Measurements from ENCODE around the gene CYP2A6.
"Not testable (repeated sequence)": the region's sequence is repeated elsewhere in the genome, so short reads cannot be mapped to it uniquely, and the experiment has no call there.

The CYP2A6 gene

DNA sequence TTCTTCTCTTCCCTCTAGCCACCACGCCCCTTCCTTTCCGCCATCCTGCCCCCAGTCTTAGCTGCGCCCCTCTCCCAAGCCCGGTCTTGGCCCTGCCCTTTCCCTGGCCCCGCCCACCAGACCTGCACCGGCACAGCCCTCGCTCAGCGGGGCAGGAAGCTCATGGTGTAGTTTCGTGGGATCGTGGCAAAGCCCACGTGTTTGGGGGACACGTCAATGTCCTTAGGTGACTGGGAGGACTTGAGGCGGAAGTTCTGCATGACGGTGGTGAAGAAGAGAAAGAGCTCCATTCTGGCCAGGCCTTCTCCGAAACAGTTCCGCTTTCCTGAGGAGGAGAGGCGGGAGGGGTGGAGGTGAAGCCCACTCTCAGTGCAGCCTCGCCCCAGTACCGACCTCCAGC, 6.6 kb downstream of the CYP2A6 start:
- DNase-seq = not testable (repeated sequence)

DNA sequence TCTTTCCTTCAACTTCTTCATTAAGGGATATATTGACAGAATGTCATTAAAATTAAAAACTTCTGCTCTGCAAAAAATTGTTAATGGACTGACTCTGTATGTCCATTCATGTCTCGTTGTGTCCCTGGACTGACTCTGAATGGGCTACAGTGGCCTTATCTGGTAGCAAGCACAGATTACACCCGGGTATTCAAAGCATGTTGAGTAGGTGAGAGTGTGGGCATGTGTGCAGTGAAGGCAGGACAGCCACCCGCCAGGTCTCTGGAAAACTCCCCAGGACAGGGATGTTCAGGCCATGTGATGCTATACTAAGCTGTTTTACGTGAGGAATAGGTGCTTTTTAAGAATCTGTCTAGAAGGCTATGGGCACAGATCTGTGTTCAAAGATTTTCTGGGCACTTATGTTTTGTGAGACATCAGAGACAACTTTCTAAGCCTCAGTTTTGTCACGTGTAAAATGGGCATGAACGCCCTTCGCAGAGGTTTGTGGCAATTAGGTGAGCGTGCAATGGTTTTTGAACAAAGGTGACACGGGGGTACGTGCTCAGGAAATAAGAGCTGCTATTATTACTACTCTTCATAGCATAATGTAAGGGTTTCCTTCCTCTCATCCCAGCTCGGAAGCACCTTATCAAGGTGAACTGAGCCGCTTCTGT, 7.1 kb downstream of the CYP2A6 start:
- DNase-seq = not testable (repeated sequence)

- DNase-seq = not testable (repeated sequence)
Observed at GRCh38 chr19:40842012-40842411, 8.2 kb downstream of the CYP2A6 start.

DNA sequence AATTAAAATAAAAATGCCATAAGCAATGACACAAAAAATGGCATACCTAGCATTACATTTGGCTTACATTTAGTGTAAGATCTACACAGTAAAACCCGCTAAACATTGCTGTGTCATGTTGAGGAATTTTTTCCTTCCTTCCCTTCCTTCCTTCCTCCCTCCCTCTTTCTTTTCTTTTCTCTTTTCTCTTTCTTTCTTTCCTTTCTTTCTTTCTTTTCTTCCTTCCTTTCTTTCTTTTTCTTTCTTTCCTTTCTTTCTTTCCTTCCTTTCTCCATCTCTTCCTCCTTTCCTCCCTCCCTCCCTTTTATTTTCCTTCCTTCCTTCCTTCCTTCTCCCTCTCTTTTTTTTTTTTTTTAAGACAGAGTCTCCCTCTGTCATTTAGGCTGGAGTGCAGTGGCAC, 11.8 kb downstream of the CYP2A6 start:
- not testable (repeated sequence) for DNase-seq

DNA sequence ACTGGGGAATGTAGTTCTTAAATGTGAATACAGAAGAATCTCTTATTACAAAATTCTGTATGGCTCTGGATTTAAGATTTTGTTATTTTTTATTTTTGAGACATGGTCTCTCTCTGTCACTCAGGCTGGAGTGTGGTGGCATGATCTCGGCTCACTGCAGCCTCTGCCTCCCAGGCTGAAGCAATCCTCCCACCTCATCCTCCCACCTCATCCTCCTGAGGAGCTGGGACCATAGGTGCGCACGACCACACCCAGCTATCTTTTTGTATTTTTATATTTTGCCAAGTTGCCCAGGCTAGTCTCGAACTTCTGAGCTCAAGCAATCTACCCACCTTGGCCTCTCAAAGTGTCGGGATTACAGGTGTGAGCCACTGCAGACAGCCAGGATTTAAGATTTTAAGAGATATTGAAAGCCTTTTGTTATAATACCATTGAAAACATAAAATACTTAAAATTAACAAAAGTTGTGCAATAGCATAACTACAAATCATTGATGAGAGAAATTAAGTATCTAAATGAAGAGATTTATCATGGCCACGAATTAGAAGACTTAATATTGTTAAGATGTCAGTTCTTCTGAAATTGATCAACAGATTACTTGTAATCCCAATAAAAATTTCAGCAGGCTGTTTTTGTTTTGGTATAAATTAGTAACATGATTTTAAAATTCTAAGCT, 13.4 kb downstream of the CYP2A6 start:
- DNase-seq = no peak

- DNase-seq = not testable (repeated sequence)
Observed at GRCh38 chr19:40833728-40834533, 16.3 kb downstream of the CYP2A6 start.

DNA sequence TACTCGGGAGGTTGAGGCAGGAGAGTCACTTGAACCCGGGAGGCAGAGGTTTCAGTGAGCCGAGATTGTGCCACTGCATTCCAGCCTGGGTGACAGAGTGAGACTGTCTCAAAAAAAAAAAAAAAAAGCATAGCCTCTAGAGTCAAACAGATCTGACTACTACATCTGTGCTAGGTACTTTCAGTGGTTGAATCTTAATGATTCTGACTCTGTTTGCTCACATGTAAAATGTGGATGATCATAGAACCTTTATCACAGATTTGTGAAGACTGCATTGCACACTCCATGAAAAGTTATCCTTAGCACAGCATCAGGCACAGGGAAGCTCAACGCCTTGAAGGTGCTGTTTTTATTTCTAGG, 17.8 kb downstream of the CYP2A6 start:
- not testable (repeated sequence) for DNase-seq

GRCh38 chr19:40831502-40832430, 18.5 kb downstream of the CYP2A6 start:
- DNase-seq = no peak

DNA sequence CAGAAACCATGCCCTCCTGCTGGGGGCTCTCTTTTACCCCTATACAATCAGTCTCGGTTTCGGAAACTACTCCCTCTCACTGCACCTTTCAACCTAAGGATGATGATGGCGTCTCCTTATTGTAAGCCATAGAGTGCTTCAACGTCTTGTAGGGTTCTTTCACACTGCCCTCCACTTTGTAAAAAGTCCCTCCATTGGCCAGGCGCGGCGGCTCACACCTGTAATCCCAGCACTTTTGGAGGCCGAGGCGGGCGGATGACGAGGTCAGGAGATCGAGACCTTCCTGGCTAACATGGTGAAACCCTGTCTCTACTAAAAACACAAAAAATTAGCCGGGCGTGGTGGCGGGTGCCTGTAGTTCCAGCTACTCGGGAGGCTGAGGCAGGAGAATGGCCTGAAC, 19.5 kb downstream of the CYP2A6 start:
- DNase-seq = not testable (repeated sequence)

DNA sequence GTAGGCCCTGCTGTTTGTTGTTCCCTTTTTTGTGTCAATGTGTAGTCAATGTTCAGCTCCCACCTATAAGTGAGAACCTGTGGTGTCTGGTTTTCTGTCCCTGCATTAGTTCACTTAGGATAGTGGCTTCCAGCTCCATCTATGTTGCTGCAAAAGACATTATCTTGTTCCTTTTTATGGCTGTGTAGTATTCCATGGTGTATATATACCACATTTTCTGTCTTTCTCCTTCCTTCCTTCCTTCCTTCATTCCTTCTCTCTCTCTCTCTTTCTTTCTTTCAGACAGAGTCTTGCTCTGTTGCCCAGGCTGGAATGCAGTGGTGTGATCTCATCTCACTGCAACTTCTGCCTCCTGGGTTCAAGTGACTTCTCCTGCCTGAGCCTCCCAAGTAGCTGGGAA, 21.0 kb downstream of the CYP2A6 start:
- no peak for DNase-seq

- DNase-seq = no peak
Observed at GRCh38 chr19:40827386-40828247, 22.6 kb downstream of the CYP2A6 start.

- not testable (repeated sequence) for DNase-seq
Observed at GRCh38 chr19:40826699-40827385, 23.4 kb downstream of the CYP2A6 start.

DNA sequence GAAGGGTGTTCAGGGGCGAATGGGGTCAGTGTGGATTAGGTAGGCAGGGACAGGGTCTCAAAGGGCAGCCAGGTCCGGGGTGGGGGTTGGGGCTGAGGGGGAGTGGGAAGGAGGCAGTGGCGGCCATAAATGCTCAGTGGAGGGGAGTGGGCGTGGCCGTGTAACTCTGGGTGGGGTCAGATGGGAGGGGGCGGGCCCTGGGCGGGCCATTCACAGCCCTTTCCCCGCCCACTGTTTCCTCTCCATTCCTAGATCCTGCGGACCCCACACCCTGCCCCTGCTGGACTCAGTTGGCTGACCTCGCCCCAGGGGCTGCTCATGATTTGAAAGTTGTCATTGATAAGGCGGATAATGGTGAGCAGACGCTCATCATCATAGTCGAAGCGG, 23.9 kb downstream of the CYP2A6 start:
- not testable (repeated sequence) for DNase-seq

GRCh38 chr19:40825460-40826095, 24.7 kb downstream of the CYP2A6 start:
- not testable (repeated sequence) for DNase-seq

DNA sequence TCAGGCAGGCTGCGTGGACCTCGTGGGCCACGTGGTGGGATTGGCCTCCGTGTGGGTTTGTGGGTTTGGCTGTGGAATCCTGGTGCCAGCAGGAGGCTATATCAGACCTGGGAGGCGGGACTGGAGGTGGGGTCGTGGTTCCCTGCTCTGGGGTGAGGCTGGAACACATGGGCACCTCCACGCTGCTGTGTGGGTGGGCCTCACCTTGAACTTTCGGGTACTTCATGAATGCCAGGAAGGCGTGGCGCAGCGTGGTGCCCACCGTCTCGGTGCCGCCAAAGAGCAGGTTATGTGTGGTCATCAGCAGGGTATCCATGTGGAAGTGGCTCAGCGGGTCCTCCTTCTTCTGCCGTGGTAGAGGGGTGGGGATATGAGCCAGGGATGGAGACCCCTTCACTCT, 25.3 kb downstream of the CYP2A6 start:
- DNase-seq = not testable (repeated sequence)

DNA sequence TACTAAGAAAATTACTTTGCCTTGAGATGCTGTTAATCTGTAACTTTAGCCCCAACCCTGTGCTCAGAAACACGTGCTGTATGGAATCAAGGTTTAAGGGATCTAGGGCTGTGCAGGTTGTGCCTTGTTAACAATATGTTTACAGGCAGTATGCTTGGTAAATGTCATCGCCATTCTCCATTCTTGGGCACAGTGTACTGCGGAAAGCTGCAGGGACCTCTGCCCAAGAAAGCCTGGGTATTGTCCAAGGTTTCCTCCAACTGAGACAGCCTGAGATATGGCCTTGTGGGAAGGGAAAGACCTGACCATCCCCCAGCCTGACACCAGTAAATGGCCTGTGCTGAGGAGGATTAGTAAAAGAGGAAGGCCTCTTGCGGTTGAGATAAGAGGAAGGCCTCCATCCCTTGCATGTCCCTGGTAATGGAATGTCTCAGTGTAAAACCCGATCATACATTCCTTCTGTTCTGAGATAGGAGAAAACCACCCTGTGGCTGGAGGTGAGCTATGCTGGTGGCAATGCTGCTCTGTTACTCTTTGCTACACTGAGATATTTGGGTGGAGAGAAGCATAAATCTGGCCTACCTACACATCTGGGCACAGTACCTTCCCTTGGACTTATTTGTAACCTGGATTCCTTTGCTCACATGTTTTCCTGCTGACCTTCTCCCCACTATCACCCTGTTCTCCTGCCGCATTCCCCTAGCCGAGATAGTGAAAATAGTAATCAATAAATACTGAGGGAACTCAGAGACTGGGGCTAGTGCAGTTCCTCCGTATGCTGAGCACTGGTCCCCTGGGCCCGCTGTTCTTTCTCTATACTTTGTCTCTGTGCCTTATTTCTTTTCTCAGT, 27.3 kb downstream of the CYP2A6 start:
- not testable (repeated sequence) for DNase-seq

- no peak for DNase-seq
Observed at GRCh38 chr19:40822161-40822560, 28.1 kb downstream of the CYP2A6 start.

- not testable (repeated sequence) for DNase-seq
Observed at GRCh38 chr19:40819479-40820234, 30.6 kb downstream of the CYP2A6 start.
